Vagina (tissue), 2 donors: Measurements from ENCODE around the gene CIAO3. TPM values are rescaled to one million over a fixed set of nuclear protein-coding genes. Genes with fewer than 3 reads are reported as not detected.

Source experiments
- DNase-seq, 2 donors: peaks; one replicate each; pipeline ENCODE4 v3.0.0-alpha.2; 2017; ENCODE audit errors: extremely low spot score in 2 of 2
- H3K27ac ChIP-seq: fragments of 200-600 bp; sonication (generic); one replicate; pipeline ENCODE4 v1.5.1; 2019
- H3K27me3 ChIP-seq: fragments of 200-600 bp; sonication (generic); one replicate; pipeline ENCODE4 v1.5.1; 2019
- H3K36me3 ChIP-seq, 2 donors: fragments of 200-600 bp; sonication (generic); one replicate each; pipeline ENCODE4 v1.5.1; 2017 to 2019
- H3K4me1 ChIP-seq: fragments of 200-600 bp; sonication (generic); one replicate; pipeline ENCODE4 v1.5.1; 2019
- H3K4me3 ChIP-seq, 2 donors: fragments of 200-600 bp; sonication (generic); 1 replicate in 1 of 2; 2 replicates in 1 of 2; pipeline ENCODE4 v1.5.1; 2016 to 2019
- H3K9me3 ChIP-seq: fragments of 200-600 bp; sonication (generic); one replicate; pipeline ENCODE4 v1.5.1; 2019
- POLR2A ChIP-seq, 2 donors: fragments of 450-650 bp; IDR thresholded peaks; one replicate each; pipeline ENCODE4 v1.6.1; 2017; ENCODE audit warnings: antibody characterized with exemption in 2 of 2, mild to moderate bottlenecking in 2 of 2, moderate library complexity in 2 of 2
- POLR2AphosphoS5 ChIP-seq, 2 donors: sonication (generic); formaldehyde crosslinking; IDR thresholded peaks; one replicate each; pipeline ENCODE4 v1.9.0; 2017; ENCODE audit warnings: antibody characterized with exemption in 2 of 2, mild to moderate bottlenecking in 2 of 2, low read depth in 1 of 2; ENCODE audit not compliant: insufficient read depth in 1 of 2
- intact Hi-C: fragments of 100-400 bp; cut with DNase I; formaldehyde crosslinking; loops from one replicate; pipeline ENCODE4 v1.15.1; 2023
- total RNA-seq: library from RNA; depleted of rRNA; stranded (reverse); fragments of >200 nt; gene quantifications from one replicate; pipeline ENCODE4 v1.2.3, GENCODE V29; 2016
- TF ChIP-seq, protein P1 (sequence below), 3 experiments: fragments of 450-650 bp in 2 of 3; fragments of 200-600 bp in 1 of 3; sonication (generic) in 1 of 3; IDR thresholded peaks; one replicate each; pipeline ENCODE4 v1.5.1; 2017 to 2019; ENCODE audit warnings: antibody characterized with exemption in 3 of 3, mild to moderate bottlenecking in 2 of 3, moderate library complexity in 2 of 3

The CIAO3 gene
- total RNA-seq, 1 donor from 2014 or later: 32.7 TPM

- H3K27me3 ChIP-seq: no peaks in the 10 kb centered on the region
- intact Hi-C loops: no loop called here
- H3K27ac ChIP-seq: no peak overlapping the region
Measured at GRCh38 chr16:752007-752312, 11.2 kb upstream of the CIAO3 start.

GRCh38 chr16:751152-752006 lies 10.6 kb upstream of the CIAO3 start:
- TF ChIP-seq POLR2A (IDR thresholded peaks at IDR 0.05) (no peak), POLR2AphosphoS5 (IDR thresholded peaks at IDR 0.05; ENCODE audit: insufficient read depth in 1 of 2, low read depth in 1 of 2) (no peak)
- TF ChIP-seq, protein P1, sequence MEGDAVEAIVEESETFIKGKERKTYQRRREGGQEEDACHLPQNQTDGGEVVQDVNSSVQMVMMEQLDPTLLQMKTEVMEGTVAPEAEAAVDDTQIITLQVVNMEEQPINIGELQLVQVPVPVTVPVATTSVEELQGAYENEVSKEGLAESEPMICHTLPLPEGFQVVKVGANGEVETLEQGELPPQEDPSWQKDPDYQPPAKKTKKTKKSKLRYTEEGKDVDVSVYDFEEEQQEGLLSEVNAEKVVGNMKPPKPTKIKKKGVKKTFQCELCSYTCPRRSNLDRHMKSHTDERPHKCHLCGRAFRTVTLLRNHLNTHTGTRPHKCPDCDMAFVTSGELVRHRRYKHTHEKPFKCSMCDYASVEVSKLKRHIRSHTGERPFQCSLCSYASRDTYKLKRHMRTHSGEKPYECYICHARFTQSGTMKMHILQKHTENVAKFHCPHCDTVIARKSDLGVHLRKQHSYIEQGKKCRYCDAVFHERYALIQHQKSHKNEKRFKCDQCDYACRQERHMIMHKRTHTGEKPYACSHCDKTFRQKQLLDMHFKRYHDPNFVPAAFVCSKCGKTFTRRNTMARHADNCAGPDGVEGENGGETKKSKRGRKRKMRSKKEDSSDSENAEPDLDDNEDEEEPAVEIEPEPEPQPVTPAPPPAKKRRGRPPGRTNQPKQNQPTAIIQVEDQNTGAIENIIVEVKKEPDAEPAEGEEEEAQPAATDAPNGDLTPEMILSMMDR (IDR thresholded peaks at IDR 0.05): no peak
- Histone ChIP-seq H3K4me3 (no peak overlapping the region), H3K27me3 (no peaks in the 10 kb centered on the region), H3K9me3 (no peaks in the 10 kb centered on the region), H3K36me3 (no peaks in the 10 kb centered on the region), H3K27ac (no peak overlapping the region), H3K4me1 (no peaks in the 10 kb centered on the region)
- intact Hi-C loops: no loop called here
- no peak for DNase-seq

More at GRCh38 chr16:752007-752312, 11.2 kb upstream of the CIAO3 start:
- Histone ChIP-seq H3K36me3 (no peaks in the 10 kb centered on the region), H3K9me3 (no peaks in the 10 kb centered on the region), H3K4me3 (no peak overlapping the region), H3K4me1 (no peaks in the 10 kb centered on the region)
- DNase-seq: no peak
- TF ChIP-seq POLR2AphosphoS5 (IDR thresholded peaks at IDR 0.05; ENCODE audit: insufficient read depth in 1 of 2, low read depth in 1 of 2): no peak
- TF ChIP-seq, protein P1 (IDR thresholded peaks at IDR 0.05): no peak
- TF ChIP-seq POLR2A (IDR thresholded peaks at IDR 0.05): no peak

DNA sequence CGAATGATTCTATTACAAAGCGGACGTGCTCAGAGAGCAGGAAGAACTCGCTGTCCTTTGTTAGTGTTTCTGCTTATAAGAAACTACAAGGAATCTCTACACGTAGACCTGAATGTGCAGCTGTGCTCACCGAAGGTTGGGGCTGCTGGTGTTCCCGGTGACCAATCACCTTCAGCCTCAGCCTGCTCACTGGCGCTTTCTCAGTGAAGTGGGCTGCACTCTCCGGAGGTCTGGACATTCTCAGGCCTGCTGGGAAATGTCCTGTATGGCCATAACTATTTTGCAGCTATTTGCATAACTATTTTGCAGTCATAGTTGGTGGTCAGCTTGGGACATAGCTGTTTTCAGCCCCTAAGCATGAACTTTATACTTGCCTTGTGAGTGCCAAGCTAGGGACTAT lies 9.7 kb upstream of the CIAO3 start:
- intact Hi-C loops: no loop called here
- Histone ChIP-seq H3K36me3 (no peaks in the 10 kb centered on the region), H3K4me1 (no peaks in the 10 kb centered on the region), H3K27ac (no peak overlapping the region), H3K4me3 (no peak overlapping the region), H3K9me3 (no peaks in the 10 kb centered on the region), H3K27me3 (no peaks in the 10 kb centered on the region)
- TF ChIP-seq POLR2AphosphoS5 (IDR thresholded peaks at IDR 0.05; ENCODE audit: insufficient read depth in 1 of 2, low read depth in 1 of 2): no peak
- no peak for DNase-seq

DNA sequence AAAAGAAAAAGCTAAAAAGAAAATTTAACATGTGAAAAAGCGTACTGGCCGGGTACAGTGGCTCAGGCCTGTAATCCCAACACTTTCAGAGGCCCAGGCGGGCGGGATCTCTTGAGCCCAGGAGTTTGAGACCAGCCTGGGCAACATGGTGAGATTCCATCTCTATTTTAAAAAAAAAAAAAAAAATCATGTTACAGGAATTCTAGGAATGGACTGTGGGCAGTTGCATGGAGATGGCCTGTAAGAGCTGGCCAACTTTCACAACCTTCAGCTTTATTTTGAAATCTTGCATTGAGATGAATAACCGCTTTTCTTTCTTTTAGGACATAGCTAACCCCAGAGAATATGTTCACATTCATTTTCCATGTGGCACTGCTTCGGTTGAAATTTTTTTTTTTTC lies 8.2 kb upstream of the CIAO3 start:
- Histone ChIP-seq H3K36me3 (no peaks in the 10 kb centered on the region), H3K4me3 (no peak overlapping the region), H3K27ac (no peak overlapping the region), H3K9me3 (no peaks in the 10 kb centered on the region), H3K4me1 (no peaks in the 10 kb centered on the region), H3K27me3 (no peaks in the 10 kb centered on the region)
- no peak for DNase-seq
- TF ChIP-seq POLR2A (IDR thresholded peaks at IDR 0.05): no peak
- TF ChIP-seq, protein P1 (IDR thresholded peaks at IDR 0.05): no peak
- no peak for TF ChIP-seq POLR2AphosphoS5 (IDR thresholded peaks at IDR 0.05; ENCODE audit: insufficient read depth in 1 of 2, low read depth in 1 of 2)
- intact Hi-C loops: no loop called here

DNA sequence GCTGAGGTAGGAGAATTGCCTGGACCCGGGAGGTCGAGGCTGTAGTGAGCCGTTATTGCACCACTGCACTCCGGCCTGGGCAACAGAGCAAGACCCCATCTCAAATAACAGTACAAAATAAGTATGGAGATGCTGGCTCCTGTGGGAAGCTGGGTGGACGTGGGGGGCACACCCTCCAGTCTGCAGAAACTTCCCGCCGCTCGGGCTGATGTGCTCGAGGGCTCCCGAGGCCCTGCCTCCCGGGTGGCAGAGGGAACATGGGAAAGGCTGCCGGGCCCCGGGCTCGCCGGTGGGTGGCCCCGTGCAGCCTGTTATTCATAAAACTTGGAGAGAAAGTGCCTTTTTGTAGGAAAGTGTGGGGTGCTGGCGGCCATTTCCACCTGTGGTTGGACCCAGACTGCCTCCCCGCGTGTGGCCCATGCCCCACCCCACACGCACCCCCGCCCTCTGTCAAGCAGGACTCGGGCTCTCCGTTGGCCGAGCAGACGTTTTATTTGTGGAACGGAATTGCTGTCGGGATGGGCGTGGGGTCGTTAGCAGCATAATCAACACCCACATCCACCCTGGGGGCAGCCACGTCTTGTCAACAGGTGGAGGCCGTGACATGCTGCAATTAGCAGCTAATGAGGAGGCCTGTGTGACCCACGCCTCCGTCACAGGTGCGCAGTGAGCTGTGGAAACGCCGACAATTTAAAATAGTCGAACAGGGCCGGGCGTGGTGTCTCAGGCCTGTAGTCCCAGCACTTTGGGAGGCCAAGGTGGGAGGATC lies 7.4 kb upstream of the CIAO3 start:
- Histone ChIP-seq H3K4me3 (no peak overlapping the region), H3K9me3 (no peaks in the 10 kb centered on the region), H3K27me3 (no peaks in the 10 kb centered on the region), H3K4me1 (no peaks in the 10 kb centered on the region), H3K27ac (no peak overlapping the region), H3K36me3 (no peaks in the 10 kb centered on the region)
- TF ChIP-seq, protein P1 (IDR thresholded peaks at IDR 0.05): no peak
- TF ChIP-seq POLR2A (IDR thresholded peaks at IDR 0.05) (no peak), POLR2AphosphoS5 (IDR thresholded peaks at IDR 0.05; ENCODE audit: insufficient read depth in 1 of 2, low read depth in 1 of 2) (no peak)
- DNase-seq: no peak
- intact Hi-C loops: no loop called here
